HL-60 (cell line): ENCODE data around the gene RGS11.

ENCODE experiments used
- CTCF ChIP-seq: IDR thresholded peaks from one replicate; pipeline ENCODE4 v1.5.1; 2011; ENCODE audit warnings: low read length, control low read depth, inconsistent platforms; ENCODE audit not compliant: insufficient read depth
- POLR2AphosphoS5 ChIP-seq: IDR thresholded peaks from 2 replicates; pipeline ENCODE4 v1.6.1; 2012; ENCODE audit warnings: low read depth
- TF ChIP-seq, protein P1 (sequence below): IDR thresholded peaks from 2 replicates; pipeline ENCODE4 v1.6.1; 2012; ENCODE audit warnings: low read depth; ENCODE audit not compliant: insufficient replicate concordance

GRCh38 chr16:259226-259625 lies 16.5 kb downstream of the RGS11 start:
- TF ChIP-seq CTCF = no peak
- TF ChIP-seq, protein P1, sequence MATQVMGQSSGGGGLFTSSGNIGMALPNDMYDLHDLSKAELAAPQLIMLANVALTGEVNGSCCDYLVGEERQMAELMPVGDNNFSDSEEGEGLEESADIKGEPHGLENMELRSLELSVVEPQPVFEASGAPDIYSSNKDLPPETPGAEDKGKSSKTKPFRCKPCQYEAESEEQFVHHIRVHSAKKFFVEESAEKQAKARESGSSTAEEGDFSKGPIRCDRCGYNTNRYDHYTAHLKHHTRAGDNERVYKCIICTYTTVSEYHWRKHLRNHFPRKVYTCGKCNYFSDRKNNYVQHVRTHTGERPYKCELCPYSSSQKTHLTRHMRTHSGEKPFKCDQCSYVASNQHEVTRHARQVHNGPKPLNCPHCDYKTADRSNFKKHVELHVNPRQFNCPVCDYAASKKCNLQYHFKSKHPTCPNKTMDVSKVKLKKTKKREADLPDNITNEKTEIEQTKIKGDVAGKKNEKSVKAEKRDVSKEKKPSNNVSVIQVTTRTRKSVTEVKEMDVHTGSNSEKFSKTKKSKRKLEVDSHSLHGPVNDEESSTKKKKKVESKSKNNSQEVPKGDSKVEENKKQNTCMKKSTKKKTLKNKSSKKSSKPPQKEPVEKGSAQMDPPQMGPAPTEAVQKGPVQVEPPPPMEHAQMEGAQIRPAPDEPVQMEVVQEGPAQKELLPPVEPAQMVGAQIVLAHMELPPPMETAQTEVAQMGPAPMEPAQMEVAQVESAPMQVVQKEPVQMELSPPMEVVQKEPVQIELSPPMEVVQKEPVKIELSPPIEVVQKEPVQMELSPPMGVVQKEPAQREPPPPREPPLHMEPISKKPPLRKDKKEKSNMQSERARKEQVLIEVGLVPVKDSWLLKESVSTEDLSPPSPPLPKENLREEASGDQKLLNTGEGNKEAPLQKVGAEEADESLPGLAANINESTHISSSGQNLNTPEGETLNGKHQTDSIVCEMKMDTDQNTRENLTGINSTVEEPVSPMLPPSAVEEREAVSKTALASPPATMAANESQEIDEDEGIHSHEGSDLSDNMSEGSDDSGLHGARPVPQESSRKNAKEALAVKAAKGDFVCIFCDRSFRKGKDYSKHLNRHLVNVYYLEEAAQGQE = no peak
- no peak for TF ChIP-seq POLR2AphosphoS5
